AG08396 (cell line): Measurements from ENCODE around the gene PPP1R12C.

Source experiments
- DNase-seq: peaks from one replicate; pipeline ENCODE4 v3.0.0; 2012; ENCODE audit warnings: low spot score, mixed read lengths

Gene PPP1R12C

DNA sequence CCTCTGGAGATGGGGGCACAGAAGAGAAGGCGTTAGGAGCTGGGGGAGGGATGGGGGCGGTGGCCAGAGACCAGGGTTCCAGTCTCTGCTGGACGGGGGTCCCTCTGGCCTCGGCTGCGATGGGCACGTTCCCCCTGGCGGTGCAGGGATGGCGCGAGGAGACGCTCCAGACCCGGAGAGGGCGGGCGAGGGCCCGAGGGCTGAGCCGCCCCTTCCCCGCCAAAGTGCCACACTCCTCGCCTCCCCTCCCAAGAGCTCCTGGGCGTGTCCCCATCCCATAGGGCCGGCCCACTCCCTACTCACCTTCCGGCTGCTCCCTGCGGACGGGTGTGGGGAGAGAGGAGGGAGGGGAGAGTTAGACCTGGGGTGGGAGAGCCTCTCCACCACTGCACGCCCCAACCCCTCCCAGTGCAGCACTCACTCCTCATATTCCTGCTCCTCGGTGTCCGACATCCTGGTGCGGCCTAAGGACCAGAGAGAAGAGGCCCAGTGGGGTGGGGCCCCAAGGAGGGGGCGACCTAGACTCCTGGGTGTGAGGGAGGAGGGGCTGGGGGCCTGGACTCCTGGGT, 29.4 kb upstream of the PPP1R12C start:
- no peak for DNase-seq

DNA sequence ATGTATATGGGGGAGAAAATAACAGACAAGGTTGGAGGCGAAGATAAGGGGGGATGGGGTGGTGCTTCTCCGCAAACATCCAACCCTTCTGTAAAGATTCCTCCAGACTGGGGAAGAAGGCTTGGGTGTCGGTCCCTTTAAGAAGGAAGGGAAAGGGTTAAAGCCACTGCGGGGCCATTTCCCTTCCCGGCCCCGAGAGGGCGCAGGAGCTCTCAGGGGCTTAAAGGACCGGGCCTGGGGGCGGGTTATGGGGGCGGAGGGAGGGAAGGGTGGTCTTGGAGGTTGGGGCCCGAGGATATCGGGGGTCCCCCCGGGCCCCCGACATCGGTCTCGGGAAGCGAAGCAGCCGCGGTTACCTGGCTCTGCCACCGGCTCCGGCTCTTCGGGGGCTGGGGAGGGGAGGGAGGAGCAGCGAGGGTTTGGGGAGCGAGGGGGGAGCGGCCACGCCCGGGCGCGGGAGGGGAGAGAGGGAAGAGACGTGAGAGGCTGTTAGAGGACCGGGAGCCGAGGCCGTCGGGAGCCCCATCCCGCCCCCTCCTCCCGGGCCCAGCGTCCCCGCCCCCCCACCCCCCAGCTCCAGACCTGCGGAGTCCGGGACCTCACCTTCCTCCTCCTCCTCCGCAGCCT, 28.8 kb upstream of the PPP1R12C start:
- DNase-seq = peak; percentile 70

DNA sequence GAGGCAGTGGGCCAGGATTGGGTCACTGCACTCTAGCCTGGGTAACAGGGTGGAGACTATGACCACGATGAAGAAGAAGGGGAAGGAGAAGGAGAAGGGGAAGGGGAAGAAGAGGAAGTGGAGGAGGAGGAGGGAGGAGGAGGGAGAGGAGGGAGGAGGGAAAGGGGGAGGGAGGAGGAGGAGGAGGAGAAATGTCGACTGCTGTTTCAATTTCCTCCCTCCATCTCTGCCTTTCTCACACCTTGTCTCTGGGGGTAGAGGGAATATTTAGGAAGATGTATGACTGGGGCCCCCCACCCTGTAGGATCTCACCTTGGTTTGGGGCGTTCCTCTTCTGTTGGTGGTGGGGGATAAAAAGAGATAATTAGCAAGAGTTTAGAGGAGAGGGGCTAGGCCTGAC, 27.8 kb upstream of the PPP1R12C start:
- no peak for DNase-seq

DNA sequence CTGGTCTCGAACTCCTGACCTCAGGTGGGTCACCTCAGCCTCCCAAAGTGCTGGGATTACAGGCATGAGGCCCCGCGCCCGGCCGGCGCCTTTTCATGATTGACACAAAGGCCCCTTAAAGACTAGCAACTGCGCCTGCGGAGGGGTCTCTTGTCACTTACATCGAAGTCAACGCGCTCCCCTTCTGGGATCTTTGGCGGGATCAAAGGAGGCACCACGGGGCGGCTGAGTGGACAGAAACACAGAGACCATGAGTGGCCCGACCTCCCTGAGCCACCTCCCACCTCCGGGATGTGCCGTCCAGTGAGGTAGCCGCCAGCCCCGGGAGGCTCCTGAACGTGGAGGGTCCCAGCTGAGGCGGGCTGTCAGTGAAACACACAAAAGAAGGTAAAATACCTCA, 24.3 kb upstream of the PPP1R12C start:
- DNase-seq = no peak

DNA sequence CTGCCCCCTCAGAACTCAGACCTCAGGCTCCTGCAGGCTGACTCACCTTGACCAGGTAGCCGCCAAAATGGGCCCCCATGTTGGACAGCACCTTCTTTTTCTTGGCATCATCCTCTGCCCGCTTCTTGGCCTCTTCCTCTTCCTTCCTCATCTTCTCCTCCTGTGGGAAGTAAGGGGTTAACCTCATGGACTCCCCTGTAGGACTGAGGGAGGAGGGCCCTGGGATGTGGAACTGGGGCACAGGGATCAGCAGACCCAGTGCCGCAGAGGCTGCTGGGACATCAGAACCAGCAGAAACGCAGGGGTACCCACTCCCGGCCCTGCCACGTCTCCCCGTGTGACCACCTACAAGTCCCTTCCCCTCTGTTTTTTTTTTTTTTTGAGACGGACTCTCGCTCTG, 20.5 kb upstream of the PPP1R12C start:
- DNase-seq = no peak

DNA sequence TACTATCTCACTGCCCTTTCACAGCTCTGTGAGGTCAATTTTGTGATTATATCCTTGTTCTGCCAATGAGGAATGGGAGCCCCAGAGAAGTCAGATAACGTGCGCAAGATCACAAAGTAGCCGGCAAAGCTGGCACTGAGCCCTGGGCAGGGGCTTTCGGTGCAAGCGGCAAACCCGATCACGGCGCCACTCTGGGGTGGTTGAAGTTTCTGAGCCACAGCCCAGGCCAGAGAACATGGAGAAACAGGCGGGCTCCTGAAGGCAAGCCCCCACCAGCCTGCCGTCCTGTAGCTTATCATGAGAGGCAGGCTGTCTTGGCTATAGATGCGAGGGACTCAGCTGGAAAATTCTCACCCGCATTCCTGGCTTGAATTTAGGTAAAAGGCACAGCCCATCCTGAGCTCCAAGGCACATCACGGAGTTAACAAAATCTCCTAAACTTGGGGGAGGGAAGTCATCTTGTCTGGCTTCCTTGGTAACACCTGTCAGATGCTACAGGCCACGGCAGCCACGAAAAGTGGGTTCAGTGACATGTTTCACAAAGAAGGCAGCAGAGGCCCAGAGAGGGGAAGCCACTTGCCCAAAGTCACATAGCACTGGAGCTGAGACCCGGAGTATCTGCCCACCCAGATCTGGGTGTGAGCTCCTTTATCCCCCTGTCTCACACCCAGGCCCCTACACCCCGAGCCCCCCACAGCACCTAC, 19.1 kb upstream of the PPP1R12C start:
- no peak for DNase-seq

DNA sequence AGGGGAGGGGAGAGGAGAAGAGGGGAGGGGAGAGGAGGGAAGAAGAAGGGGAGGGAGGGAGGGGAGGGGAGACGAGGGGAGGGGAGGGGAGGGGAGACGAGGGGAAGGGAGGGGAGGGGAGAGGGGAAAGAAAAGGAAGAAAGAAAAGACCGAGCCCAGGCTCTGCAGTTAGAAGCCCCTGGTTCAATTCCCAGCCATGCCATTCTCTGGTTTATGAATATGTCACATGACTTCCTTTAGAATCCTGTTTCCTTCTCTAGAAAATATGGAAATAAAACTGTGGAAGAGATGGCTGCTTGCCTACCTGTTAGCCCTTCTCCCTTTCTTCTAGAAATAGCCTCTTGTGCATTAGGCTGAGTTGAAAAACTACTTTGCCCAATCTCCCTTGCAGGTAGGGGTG, 17.3 kb upstream of the PPP1R12C start:
- DNase-seq = no peak

DNA sequence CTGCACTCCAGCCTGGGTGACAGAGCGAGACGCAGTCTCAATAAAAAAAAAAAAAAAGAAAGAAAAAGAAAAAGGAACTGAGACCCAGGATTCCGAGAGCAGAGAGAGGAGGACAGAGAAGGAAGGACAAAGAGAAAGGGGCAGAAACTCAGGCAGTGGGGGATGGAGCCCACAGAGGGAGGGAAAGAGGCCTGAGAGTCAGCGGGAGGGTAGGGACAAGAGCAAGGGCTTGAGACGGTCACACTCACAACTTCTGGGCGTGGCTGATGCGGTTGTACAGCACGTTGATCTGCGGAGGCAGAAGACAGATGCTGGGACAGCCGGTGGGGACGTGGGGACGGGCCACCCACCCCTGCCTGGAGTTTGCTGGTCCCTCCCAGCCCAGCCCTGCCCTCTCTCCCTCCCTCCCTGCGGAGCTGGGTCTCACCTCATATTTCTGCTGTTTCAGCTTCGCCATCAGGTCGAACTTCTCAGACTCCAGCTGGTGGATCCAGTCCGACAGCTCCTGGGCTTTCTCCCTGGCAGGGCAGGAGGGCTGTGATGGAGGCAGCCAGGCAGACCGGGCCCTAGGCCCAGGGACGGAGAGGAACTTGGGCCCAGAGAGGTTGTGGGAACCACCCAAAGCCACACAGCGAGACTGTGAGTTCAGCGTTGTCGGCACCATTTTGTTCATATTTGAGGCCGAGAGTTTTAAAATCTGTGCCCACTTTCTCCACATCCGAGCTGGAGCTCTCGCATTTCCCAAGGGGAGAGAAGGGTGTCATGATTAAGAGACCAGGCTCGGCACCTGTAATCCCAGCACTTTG, 16.4 kb upstream of the PPP1R12C start:
- no peak for DNase-seq

DNA sequence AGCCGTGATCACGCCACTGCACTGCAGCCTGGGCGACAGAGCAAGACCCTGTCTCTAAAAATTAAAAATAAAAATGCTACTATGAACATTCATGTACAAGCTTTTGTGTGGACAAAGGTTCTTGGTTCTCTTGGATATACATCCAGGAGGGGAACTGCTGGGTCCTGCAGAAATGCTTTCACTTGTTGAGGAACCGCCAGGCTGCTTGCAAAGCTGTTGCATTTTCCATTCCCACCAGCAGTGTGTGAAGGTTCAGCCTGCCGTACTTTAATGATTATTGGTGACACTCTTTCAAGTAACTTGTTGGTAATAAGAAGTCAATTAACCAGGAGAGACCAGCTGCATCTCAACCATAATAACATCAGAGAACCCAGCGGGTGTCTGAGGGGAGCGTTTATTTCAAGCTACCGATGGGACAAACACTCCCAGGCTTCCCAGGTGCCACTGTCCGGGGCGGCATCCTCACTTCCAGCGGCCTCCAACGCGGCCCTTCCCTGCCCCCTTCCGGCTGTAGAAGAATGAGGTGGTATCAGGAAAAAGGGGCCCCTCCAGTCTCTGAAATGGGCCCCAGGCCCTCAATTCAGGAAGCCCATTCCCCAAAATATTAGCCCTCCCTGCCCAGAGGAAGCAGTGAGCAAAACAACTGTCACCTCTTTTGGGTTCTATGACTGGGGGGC, 15.2 kb upstream of the PPP1R12C start:
- DNase-seq = no peak

DNA sequence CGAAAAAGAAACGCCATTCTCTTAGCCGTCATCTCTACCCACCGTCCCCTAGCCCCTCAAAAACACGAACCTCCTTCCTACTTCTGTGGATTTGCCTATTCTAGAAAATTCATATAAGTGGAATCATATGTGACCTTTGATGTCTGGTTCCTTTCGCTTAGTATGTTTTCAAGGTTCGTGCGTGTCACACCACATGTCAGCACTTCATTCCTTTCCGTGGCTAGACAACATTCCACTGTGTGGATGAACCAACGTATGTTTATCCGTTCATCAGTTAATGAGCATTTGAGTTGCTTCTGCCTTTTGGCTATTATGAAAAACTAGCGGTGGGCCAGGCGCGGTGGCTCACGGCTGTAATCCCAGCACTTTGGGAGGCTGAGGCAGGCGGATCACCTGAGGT, 14.0 kb upstream of the PPP1R12C start:
- no peak for DNase-seq

DNA sequence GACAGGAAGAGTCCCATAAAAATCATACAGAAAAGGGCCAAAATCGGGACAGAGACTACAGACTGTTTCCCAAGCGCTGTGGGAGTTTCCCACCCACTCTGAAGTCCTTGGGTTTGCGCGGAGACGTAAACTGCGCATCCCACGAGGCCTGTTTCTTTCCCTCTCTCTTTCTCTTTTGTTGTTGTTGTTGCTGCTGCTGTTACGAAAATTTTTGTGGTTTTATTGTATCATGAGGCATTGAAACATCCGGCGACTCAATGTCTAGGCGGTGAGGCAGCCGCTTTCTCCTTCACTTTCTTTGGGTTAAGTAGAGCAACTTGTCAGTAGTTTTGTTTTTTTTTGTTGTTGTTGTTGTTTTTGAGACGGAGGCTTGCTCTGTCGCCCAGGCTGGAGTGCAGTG, 1.6 kb upstream of the PPP1R12C start:
- no peak for DNase-seq

DNA sequence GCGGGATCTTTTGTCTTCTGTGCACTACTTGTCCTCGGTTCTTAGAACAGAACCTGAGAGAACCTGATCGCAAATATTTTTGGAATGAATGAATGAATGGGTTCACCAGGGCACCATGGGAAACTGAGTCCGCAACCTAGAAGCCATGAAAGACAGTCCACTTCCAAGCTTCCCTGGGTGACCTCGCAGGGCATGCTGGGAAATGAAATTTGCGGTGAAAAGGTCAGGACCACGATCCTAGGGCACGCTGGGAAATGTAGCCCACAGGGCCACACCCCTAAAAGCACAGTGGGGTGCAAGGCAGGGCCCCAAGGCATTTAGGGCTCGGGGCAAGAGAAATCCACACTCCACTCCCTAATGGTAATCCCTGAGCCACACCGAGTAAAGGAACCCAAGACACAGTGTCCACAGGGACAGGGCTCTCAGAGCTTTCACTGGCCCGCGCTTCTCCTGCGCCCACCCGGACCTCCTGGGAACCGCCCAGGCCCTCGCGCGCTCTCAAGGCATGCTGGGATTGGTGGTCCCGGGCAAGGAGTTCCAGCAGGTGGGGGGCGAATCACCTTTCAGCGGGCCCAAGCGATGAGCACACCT, 1.1 kb upstream of the PPP1R12C start:
- DNase-seq = no peak

DNA sequence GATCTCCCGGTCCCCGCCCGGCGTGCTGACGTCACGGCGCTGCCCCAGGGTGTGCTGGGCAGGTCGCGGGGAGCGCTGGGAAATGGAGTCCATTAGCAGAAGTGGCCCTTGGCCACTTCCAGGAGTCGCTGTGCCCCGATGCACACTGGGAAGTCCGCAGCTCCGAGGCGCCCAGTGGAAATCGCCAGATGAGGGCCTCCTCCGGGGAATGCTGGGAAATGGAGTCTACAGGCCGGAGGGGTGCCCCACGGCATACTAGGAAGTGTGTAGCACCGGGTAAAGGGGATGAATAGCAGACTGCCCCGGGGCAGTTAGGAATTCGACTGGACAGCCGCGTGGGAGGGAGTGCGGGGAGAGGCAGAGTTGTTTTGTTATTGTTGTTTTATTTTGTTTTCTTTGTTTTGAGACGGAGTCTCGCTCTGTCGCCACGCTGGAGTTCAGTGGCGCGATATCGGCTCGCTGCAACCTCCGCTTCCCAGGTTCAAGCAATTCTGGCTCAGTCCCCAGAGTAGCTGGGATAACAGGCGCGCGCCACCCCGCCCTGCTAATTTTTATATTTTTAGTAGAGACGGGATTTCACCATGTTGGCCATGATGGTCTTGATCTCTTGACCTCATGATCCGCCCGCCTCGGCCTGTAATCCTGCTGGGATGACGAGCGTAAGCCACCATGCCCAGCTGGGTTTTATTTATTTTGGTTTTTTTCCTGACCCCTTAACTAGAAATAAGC, 390 bp upstream of the PPP1R12C start:
- peak; percentile 99 for DNase-seq

DNA sequence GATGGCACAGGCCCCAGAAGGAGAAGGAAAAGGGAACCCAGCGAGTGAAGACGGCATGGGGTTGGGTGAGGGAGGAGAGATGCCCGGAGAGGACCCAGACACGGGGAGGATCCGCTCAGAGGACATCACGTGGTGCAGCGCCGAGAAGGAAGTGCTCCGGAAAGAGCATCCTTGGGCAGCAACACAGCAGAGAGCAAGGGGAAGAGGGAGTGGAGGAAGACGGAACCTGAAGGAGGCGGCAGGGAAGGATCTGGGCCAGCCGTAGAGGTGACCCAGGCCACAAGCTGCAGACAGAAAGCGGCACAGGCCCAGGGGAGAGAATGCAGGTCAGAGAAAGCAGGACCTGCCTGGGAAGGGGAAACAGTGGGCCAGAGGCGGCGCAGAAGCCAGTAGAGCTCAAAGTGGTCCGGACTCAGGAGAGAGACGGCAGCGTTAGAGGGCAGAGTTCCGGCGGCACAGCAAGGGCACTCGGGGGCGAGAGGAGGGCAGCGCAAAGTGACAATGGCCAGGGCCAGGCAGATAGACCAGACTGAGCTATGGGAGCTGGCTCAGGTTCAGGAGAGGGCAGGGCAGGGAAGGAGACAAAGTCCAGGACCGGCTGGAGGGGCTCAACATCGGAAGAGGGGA, 1.1 kb downstream of the PPP1R12C start:
- DNase-seq = peak; percentile 86

DNA sequence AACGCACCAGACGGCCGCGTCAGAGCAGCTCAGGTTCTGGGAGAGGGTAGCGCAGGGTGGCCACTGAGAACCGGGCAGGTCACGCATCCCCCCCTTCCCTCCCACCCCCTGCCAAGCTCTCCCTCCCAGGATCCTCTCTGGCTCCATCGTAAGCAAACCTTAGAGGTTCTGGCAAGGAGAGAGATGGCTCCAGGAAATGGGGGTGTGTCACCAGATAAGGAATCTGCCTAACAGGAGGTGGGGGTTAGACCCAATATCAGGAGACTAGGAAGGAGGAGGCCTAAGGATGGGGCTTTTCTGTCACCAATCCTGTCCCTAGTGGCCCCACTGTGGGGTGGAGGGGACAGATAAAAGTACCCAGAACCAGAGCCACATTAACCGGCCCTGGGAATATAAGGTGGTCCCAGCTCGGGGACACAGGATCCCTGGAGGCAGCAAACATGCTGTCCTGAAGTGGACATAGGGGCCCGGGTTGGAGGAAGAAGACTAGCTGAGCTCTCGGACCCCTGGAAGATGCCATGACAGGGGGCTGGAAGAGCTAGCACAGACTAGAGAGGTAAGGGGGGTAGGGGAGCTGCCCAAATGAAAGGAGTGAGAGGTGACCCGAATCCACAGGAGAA, 1.9 kb downstream of the PPP1R12C start:
- DNase-seq = no peak

DNA sequence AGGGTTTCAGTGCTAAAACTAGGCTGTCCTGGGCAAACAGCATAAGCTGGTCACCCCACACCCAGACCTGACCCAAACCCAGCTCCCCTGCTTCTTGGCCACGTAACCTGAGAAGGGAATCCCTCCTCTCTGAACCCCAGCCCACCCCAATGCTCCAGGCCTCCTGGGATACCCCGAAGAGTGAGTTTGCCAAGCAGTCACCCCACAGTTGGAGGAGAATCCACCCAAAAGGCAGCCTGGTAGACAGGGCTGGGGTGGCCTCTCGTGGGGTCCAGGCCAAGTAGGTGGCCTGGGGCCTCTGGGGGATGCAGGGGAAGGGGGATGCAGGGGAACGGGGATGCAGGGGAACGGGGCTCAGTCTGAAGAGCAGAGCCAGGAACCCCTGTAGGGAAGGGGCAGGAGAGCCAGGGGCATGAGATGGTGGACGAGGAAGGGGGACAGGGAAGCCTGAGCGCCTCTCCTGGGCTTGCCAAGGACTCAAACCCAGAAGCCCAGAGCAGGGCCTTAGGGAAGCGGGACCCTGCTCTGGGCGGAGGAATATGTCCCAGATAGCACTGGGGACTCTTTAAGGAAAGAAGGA, 2.8 kb downstream of the PPP1R12C start:
- no peak for DNase-seq

DNA sequence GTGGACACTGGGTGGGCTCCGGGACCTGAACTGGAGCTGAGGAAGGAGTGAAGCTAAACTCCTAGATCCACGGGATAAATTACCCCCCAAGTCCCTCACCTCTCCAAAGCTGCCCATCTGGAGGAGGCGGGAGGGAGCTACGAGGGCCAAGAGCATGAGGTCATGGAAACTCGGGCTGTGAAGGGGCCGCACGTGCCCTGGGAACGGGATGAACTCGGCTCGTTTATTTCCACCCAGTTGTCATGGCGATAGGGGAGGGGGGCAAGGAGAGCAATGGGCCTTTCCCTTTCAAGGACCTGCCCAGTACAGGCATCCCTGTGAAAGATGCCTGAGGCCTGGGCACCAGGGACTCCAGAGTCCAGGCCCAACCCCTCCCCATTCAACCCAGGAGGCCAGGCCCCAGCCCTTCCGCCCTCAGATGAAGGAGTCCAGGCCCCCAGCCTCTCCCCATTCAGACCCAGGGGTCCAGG, 3.8 kb downstream of the PPP1R12C start:
- peak; percentile 95 for DNase-seq

DNA sequence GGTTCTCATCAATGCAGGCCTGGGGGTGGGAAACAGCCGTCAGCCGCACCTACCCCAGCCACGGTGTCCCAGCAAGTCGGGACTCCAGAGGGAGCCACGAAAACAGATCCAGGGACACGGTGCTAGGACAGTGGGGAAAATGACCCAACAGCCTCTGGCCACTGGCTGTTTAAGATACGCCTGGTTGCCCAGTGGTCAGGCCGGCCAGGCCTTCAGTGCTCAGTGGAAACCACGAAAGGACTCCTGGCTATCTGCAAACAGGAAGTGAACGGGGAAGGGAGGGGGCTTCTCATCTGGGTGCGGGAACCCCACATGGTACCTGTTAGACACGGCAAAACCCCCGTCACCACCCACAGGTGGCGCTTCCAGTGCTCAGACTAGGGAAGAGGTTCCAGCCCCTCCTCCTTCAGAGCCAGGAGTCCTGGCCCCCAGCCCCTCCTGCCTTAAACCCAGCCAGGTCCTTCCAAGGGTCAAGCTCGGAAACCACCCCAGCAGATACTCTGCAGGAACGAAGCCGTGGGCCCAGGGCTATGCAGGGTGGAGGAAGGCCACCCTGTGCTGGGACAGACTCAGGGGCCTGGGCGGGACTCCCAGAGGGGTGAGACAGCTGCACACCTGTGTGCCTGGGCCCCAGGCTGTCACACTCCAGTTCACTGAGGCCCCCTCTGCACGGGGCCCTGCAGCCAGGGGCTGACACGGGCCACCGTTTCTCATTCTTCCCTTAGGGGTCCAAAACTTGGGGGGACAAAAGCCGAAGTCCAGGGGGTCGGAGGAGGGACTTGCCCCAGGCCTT, 4.5 kb downstream of the PPP1R12C start:
- DNase-seq = no peak

DNA sequence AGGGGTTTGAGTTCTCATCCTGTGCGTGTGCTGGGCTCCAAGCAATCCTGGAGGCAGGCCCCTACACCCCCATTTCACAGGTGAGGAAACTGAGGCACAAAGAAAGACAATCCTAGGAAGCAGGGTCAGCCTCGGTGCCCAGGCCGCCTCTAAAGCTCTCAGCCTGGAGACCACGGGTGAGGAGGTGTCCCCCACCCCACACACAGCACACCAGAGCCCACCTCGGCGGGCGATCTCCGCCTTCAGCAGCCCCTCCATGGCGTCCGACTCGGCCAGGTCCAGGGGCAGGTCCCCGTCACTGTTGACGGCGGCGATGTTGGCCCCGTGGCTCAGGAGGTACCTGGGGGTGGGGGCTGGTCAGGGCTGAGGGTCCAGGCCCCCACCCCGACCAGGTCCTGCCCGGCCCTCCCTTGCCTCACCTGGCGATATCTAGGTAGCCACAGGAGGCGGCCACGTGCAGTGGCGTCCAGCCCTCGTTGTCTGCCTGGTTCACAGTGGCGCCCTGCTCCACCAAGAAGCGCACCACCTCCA, 5.1 kb downstream of the PPP1R12C start:
- no peak for DNase-seq
